ENCODE data around the gene AQP9. TPM values are rescaled to one million over a fixed set of nuclear protein-coding genes. Genes with fewer than 3 reads are reported as not detected.

Gene AQP9
- total RNA-seq, 1 experiment from 2014 or later: not detected

DNA sequence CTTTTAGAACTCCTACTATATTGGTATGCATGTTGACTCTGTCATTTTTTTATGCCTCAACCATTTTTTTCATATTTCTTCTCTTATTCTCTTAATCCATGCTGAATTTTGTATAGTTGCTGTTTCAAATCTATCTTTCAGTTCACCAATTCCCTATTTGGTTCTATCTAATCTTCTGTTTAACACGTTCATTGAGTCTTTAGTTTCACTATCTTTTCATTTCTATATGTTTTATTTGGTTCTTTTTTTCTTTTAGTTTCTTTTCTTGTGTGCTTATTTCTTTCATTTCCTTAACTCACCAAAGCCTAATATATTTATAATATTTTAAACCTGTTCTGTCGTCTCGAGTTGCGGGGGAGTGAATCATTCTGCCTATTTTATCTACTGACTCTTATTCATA lies 8.0 kb downstream of the AQP9 start:
- intact Hi-C loops (cut with micrococcal nuclease; ENCODE audit: unreplicated experiment): no loop called here
- Histone ChIP-seq H3K36me3 (ENCODE audit: insufficient read depth, low read length, poor library complexity, severe bottlenecking) (no peaks in the 10 kb centered on the region), H3K4me1 (ENCODE audit: insufficient read depth, low read length, poor library complexity, severe bottlenecking) (no peaks in the 10 kb centered on the region), H3K4me3 (ENCODE audit: low read depth, low read length, poor library complexity, severe bottlenecking) (no peak overlapping the region), H3K9me3 (ENCODE audit: low read depth, low read length, poor library complexity, severe bottlenecking) (no peaks in the 10 kb centered on the region), H3K27me3 (replicated peaks; ENCODE audit: insufficient read depth, low read depth, low read length, poor library complexity) (peaks cover 3% of the 10 kb centered on the region), H3K27ac (ENCODE audit: low read depth, low read length, poor library complexity, severe bottlenecking) (no peak overlapping the region)
- DNase-seq (ENCODE audit: low spot score): no peak
- no TSS peak for BruUV-seq (replicated peaks)
- ChIA-PET CTCF (no interaction called here), POLR2A (ENCODE audit: low non-redundant PET) (no interaction called here)
- no peak for TF ChIP-seq EZH2 (IDR thresholded peaks at IDR 0.05; ENCODE audit: borderline replicate concordance, low read depth, low read length, poor library complexity, severe bottlenecking)
- TF ChIP-seq, protein P1, sequence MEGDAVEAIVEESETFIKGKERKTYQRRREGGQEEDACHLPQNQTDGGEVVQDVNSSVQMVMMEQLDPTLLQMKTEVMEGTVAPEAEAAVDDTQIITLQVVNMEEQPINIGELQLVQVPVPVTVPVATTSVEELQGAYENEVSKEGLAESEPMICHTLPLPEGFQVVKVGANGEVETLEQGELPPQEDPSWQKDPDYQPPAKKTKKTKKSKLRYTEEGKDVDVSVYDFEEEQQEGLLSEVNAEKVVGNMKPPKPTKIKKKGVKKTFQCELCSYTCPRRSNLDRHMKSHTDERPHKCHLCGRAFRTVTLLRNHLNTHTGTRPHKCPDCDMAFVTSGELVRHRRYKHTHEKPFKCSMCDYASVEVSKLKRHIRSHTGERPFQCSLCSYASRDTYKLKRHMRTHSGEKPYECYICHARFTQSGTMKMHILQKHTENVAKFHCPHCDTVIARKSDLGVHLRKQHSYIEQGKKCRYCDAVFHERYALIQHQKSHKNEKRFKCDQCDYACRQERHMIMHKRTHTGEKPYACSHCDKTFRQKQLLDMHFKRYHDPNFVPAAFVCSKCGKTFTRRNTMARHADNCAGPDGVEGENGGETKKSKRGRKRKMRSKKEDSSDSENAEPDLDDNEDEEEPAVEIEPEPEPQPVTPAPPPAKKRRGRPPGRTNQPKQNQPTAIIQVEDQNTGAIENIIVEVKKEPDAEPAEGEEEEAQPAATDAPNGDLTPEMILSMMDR (conservative IDR thresholded peaks at IDR 0.05; ENCODE audit: low read depth, low read length): no peak

DNA sequence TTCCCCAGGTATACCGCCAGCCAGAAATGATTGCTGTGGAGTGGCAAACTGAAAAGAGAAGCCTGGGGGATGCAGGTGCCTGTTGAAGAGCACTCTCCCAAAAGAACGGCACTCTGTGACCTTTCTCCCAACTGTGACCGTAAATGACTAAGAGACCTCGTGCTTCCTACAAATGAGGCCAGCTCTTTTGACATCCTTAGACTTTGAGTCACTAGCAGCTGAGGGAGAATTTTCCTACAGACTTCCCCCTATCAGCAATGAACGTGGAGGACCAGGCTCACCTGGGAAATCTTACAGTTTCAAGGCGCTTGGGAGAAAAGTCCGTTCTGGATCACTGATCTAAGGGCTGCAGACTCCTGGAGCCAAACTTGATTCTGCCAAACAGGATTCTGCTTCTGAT lies 8.6 kb downstream of the AQP9 start:
- no peaks in the 10 kb centered on the region for H3K36me3 ChIP-seq (ENCODE audit: insufficient read depth, low read length, poor library complexity, severe bottlenecking)
- POLR2A ChIA-PET (ENCODE audit: low non-redundant PET): no interaction called here
- H3K27ac ChIP-seq (ENCODE audit: low read depth, low read length, poor library complexity, severe bottlenecking): no peak overlapping the region
- H3K27me3 ChIP-seq (replicated peaks; ENCODE audit: insufficient read depth, low read depth, low read length, poor library complexity): peaks cover 3% of the 10 kb centered on the region
- intact Hi-C loops (cut with micrococcal nuclease; ENCODE audit: unreplicated experiment): no loop called here
- no TSS peak for BruUV-seq (replicated peaks)
- no peaks in the 10 kb centered on the region for H3K9me3 ChIP-seq (ENCODE audit: low read depth, low read length, poor library complexity, severe bottlenecking)
- CTCF ChIA-PET: no interaction called here
- H3K4me3 ChIP-seq (ENCODE audit: low read depth, low read length, poor library complexity, severe bottlenecking): no peak overlapping the region
- TF ChIP-seq EZH2 (IDR thresholded peaks at IDR 0.05; ENCODE audit: borderline replicate concordance, low read depth, low read length, poor library complexity, severe bottlenecking): no peak
- TF ChIP-seq, protein P1 (conservative IDR thresholded peaks at IDR 0.05; ENCODE audit: low read depth, low read length): no peak
- DNase-seq (ENCODE audit: low spot score): no peak
- no peaks in the 10 kb centered on the region for H3K4me1 ChIP-seq (ENCODE audit: insufficient read depth, low read length, poor library complexity, severe bottlenecking)

DNA sequence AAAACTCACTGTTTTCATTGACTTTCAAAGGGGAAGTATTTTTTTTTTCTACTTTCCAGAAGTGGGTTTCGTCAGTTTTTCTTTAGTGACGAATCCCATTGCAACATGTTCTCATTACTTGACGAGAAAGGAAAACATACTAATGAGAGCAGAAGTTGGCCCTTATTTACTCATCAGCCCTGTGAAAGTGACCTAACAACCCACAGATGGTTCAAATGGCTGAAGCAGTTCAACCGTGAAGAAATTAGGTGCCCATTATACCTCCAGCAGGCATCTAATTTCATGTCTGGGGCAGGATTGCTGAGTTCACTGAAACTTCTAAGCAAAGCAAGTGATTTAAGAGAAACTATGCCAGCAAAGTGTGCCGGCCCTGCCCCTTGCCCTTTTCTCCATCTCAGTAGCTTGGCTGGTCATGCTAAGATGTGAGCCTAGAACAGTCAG lies 9.0 kb downstream of the AQP9 start:
- BruUV-seq (replicated peaks): no TSS peak
- DNase-seq (ENCODE audit: low spot score): no peak
- POLR2A ChIA-PET (ENCODE audit: low non-redundant PET): no interaction called here

GRCh38 chr15:58148120-58148519 lies 9.9 kb downstream of the AQP9 start:
- ChIA-PET POLR2A (ENCODE audit: low non-redundant PET) (no interaction called here), CTCF (no interaction called here)
- Histone ChIP-seq H3K36me3 (ENCODE audit: insufficient read depth, low read length, poor library complexity, severe bottlenecking) (no peaks in the 10 kb centered on the region), H3K27me3 (replicated peaks; ENCODE audit: insufficient read depth, low read depth, low read length, poor library complexity) (peaks cover 3% of the 10 kb centered on the region), H3K9me3 (ENCODE audit: low read depth, low read length, poor library complexity, severe bottlenecking) (no peaks in the 10 kb centered on the region), H3K27ac (ENCODE audit: low read depth, low read length, poor library complexity, severe bottlenecking) (no peak overlapping the region), H3K4me3 (ENCODE audit: low read depth, low read length, poor library complexity, severe bottlenecking) (no peak overlapping the region), H3K4me1 (ENCODE audit: insufficient read depth, low read length, poor library complexity, severe bottlenecking) (no peaks in the 10 kb centered on the region)
- no peak for DNase-seq (ENCODE audit: low spot score)
- no TSS peak for BruUV-seq (replicated peaks)
- intact Hi-C loops (cut with micrococcal nuclease; ENCODE audit: unreplicated experiment): no loop called here
- TF ChIP-seq EZH2 (IDR thresholded peaks at IDR 0.05; ENCODE audit: borderline replicate concordance, low read depth, low read length, poor library complexity, severe bottlenecking): no peak
- TF ChIP-seq, protein P1 (conservative IDR thresholded peaks at IDR 0.05; ENCODE audit: low read depth, low read length): no peak

More for the DNA sequence above, 9.0 kb downstream of the AQP9 start:
- H3K27me3 ChIP-seq (replicated peaks; ENCODE audit: insufficient read depth, low read depth, low read length, poor library complexity): peaks cover 3% of the 10 kb centered on the region
- TF ChIP-seq EZH2 (IDR thresholded peaks at IDR 0.05; ENCODE audit: borderline replicate concordance, low read depth, low read length, poor library complexity, severe bottlenecking): no peak
- H3K27ac ChIP-seq (ENCODE audit: low read depth, low read length, poor library complexity, severe bottlenecking): no peak overlapping the region
- no peaks in the 10 kb centered on the region for H3K36me3 ChIP-seq (ENCODE audit: insufficient read depth, low read length, poor library complexity, severe bottlenecking)
- H3K9me3 ChIP-seq (ENCODE audit: low read depth, low read length, poor library complexity, severe bottlenecking): no peaks in the 10 kb centered on the region
- intact Hi-C loops (cut with micrococcal nuclease; ENCODE audit: unreplicated experiment): no loop called here
- no peak overlapping the region for H3K4me3 ChIP-seq (ENCODE audit: low read depth, low read length, poor library complexity, severe bottlenecking)
- CTCF ChIA-PET: no interaction called here
- no peaks in the 10 kb centered on the region for H3K4me1 ChIP-seq (ENCODE audit: insufficient read depth, low read length, poor library complexity, severe bottlenecking)
